22Rv1 (cell line): ENCODE results near the gene EVI5.

ENCODE experiments used
- H3K27ac ChIP-seq: fragments of 450-650 bp; 2 replicates; pipeline ENCODE4 v1.5.1; 2017
- CTCF ChIP-seq: fragments of 450-650 bp; IDR thresholded peaks from 2 replicates; pipeline ENCODE4 v1.5.1; 2017; ENCODE audit warnings: mild to moderate bottlenecking
- ZFX ChIP-seq: fragments of 450-650 bp; IDR thresholded peaks from 2 replicates; pipeline ENCODE4 v1.6.1; 2017; ENCODE audit warnings: antibody characterized with exemption, borderline replicate concordance

Gene EVI5

GRCh38 chr1:92503043-92503925 lies 281.6 kb downstream of the EVI5 start:
- no peak overlapping the region for H3K27ac ChIP-seq
- TF ChIP-seq CTCF: no peak
- TF ChIP-seq ZFX: no peak

GRCh38 chr1:92502247-92502646 lies 282.7 kb downstream of the EVI5 start:
- no peak overlapping the region for H3K27ac ChIP-seq
- TF ChIP-seq CTCF: no peak
- no peak for TF ChIP-seq ZFX

- no peak overlapping the region for H3K27ac ChIP-seq
- TF ChIP-seq ZFX (no peak), CTCF (no peak)
These were observed 284.4 kb downstream of the EVI5 start for GRCh38 chr1:92500552-92500951.

- no peak overlapping the region for H3K27ac ChIP-seq
- no peak for TF ChIP-seq ZFX
- no peak for TF ChIP-seq CTCF
These were observed 289.4 kb downstream of the EVI5 start for GRCh38 chr1:92495392-92496063.

GRCh38 chr1:92494485-92495141 lies 290.3 kb downstream of the EVI5 start:
- peak overlapping the region; percentile 26; the same call in 1 of the 2 replicates for H3K27ac ChIP-seq
- TF ChIP-seq ZFX (no peak), CTCF (no peak)

GRCh38 chr1:92493139-92493538 lies 291.8 kb downstream of the EVI5 start:
- no peak overlapping the region for H3K27ac ChIP-seq
- TF ChIP-seq ZFX: no peak
- no peak for TF ChIP-seq CTCF

- H3K27ac ChIP-seq: no peak overlapping the region
- TF ChIP-seq CTCF (no peak), ZFX (no peak)
These were observed 296.1 kb downstream of the EVI5 start for GRCh38 chr1:92488832-92489231.
